GM23248 (cell line): ENCODE measurements around the gene MYO1A. TPM values are rescaled to one million over a fixed set of nuclear protein-coding genes. Genes with fewer than 3 reads are reported as not detected.
"Not testable (repeated sequence)": the region's sequence is repeated elsewhere in the genome, so short reads cannot be mapped to it uniquely, and the experiment has no call there.

Experiments
- DNase-seq: peaks from one replicate; pipeline ENCODE4 v3.0.0-alpha.2; 2015
- H2AFZ ChIP-seq: fragments of 200-600 bp; sonication (generic); 2 replicates; pipeline ENCODE4 v1.6.1; 2016; ENCODE audit warnings: antibody characterized with exemption
- H3F3A ChIP-seq: fragments of 200-600 bp; sonication (generic); 2 replicates; pipeline ENCODE4 v1.6.1; 2016; ENCODE audit warnings: mild to moderate bottlenecking, antibody characterized with exemption, mixed run types; ENCODE audit not compliant: insufficient read depth
- H3K27ac ChIP-seq: fragments of 200-600 bp; sonication (generic); 2 replicates; pipeline ENCODE4 v1.5.1; 2016; ENCODE audit warnings: mild to moderate bottlenecking
- H3K27me3 ChIP-seq: fragments of 200-600 bp; sonication (generic); replicated peaks from 2 replicates; pipeline ENCODE4 v1.6.1; 2016; ENCODE audit warnings: mild to moderate bottlenecking; ENCODE audit not compliant: insufficient read depth
- H3K36me3 ChIP-seq: fragments of 200-600 bp; sonication (generic); 2 replicates; pipeline ENCODE4 v1.6.1; 2016; ENCODE audit warnings: low read depth, mild to moderate bottlenecking
- H3K4me1 ChIP-seq: fragments of 200-600 bp; sonication (generic); 2 replicates; pipeline ENCODE4 v1.6.1; 2016; ENCODE audit warnings: mild to moderate bottlenecking; ENCODE audit not compliant: insufficient read depth
- H3K4me2 ChIP-seq: fragments of 200-600 bp; sonication (generic); one replicate; pipeline ENCODE4 v1.6.1; 2016; ENCODE audit warnings: mild to moderate bottlenecking; ENCODE audit not compliant: unreplicated experiment
- H3K4me3 ChIP-seq: fragments of 200-600 bp; sonication (generic); 2 replicates; pipeline ENCODE4 v1.5.1; 2016; ENCODE audit warnings: mild to moderate bottlenecking
- H3K79me2 ChIP-seq: fragments of 200-600 bp; sonication (generic); 2 replicates; pipeline ENCODE4 v1.6.1; 2016; ENCODE audit warnings: mild to moderate bottlenecking; ENCODE audit not compliant: insufficient read depth
- H3K9ac ChIP-seq: fragments of 200-600 bp; sonication (generic); 2 replicates; pipeline ENCODE4 v1.6.1; 2016; ENCODE audit warnings: mild to moderate bottlenecking
- H3K9me2 ChIP-seq: fragments of 200-600 bp; sonication (generic); 2 replicates; pipeline ENCODE4 v1.6.1; 2016; ENCODE audit warnings: mixed run types, mild to moderate bottlenecking, moderate library complexity; ENCODE audit not compliant: insufficient read depth
- H3K9me3 ChIP-seq: fragments of 200-600 bp; sonication (generic); one replicate; pipeline ENCODE4 v1.6.1; 2017; ENCODE audit warnings: low read depth
- H4K20me1 ChIP-seq: fragments of 200-600 bp; sonication (generic); 2 replicates; pipeline ENCODE4 v1.6.0; 2016; ENCODE audit not compliant: insufficient read depth
- EZH2 ChIP-seq: fragments of 200-600 bp; sonication (generic); IDR thresholded peaks from 2 replicates; pipeline ENCODE4 v1.6.1; 2018; ENCODE audit warnings: antibody characterized with exemption, mild to moderate bottlenecking; ENCODE audit not compliant: insufficient read depth, poor library complexity, severe bottlenecking
- EZH2phosphoT487 ChIP-seq: fragments of 200-600 bp; sonication (generic); IDR thresholded peaks from 2 replicates; pipeline ENCODE4 v1.6.1; 2018; ENCODE audit warnings: antibody characterized with exemption, moderate library complexity, mild to moderate bottlenecking, low read depth; ENCODE audit not compliant: insufficient read depth
- WGBS, 2 experiments: methylation state at CpG; one replicate each; pipeline ENCODE4 v1.1.6; 2015 to 2017; ENCODE audit warnings: low lambda C conversion rate in 2 of 2, low coverage in 1 of 2; ENCODE audit errors: missing lambda C conversion rate in 2 of 2; 5-methylcytosine and 5-hydroxymethylcytosine counted together
- in situ Hi-C: fragments of 300-500 bp; cut with MboI; formaldehyde crosslinking; loops from 2 replicates; pipeline ENCODE4 v1.15.0; 2020
- polyA plus RNA-seq: library from polyadenylated mRNA; unstranded; fragments of >200 nt; fragmentation: Nextera tagmentation; extraction: Ambion mirVana; gene quantifications from 2 replicates; pipeline ENCODE4 v1.2.1, GENCODE V29; 2016
- total RNA-seq: library from RNA; depleted of rRNA; stranded (reverse); fragments of >200 nt; shearing (Covaris generic); gene quantifications from 2 replicates; pipeline ENCODE4 v1.2.3, GENCODE V29; 2014

Gene MYO1A
- total and polyA plus RNA-seq, 2 experiments from 2014 or later = not detected

DNA sequence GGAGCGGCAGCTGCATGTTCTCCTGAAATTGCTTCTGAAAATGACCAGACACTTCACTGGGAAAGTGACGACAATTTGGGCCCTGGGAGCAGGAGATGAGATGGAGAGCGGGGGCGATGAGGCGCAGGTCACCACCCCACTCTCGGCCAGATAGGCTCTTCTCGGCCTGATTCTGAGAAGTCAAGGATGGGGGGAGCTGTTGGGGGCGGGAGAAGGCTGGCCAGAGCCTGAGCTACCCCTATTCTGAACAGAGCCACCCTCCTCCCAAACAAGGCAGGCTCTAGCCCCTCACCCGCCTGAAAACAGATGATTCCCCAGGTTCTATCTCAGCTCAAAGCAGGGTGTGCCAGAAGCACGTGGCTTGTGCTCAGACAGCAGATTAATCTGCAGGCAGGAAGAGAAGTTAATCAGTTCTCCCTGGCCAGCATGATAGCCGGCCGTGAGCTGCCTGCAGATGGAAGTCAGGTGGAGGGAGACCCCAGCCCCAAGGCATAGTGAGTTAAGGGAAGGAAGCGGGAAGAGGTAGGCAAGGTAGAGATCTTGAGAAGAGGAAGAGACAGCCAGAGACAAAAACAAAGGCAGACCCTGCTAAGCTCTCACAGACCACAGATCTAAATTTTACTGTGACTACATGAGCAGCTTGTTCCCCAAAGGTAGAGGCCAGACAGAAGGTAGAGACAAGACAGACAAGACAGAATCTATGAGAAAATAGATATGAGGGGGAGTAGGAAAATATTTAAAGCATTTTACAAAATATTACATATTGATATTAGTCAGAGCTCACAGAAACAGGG, 22.7 kb downstream of the MYO1A start:
- TF ChIP-seq EZH2phosphoT487 (no peak), EZH2 (no peak)
- peaks cover 54% of the 10 kb centered on the region for H3K27me3 ChIP-seq
- H3F3A ChIP-seq = no peaks in the 10 kb centered on the region
- no peak overlapping the region for H3K4me3 ChIP-seq
- in situ Hi-C loops = no loop called here
- no peaks in the 10 kb centered on the region for H3K4me1 ChIP-seq
- H2AFZ ChIP-seq = no peak overlapping the region
- no peak overlapping the region for H3K4me2 ChIP-seq
- H3K79me2 ChIP-seq = no peaks in the 10 kb centered on the region
- no peaks in the 10 kb centered on the region for H3K9me2 ChIP-seq
- no peaks in the 10 kb centered on the region for H3K36me3 ChIP-seq
- no peaks in the 10 kb centered on the region for H3K9me3 ChIP-seq
- no peak for DNase-seq
- WGBS, 2 experiments = 51 to 52% methylated on average over 13 of the region's 13 CpGs
- no peak overlapping the region for H3K9ac ChIP-seq
- no peaks in the 10 kb centered on the region for H4K20me1 ChIP-seq
- H3K27ac ChIP-seq = no peak overlapping the region

- Histone ChIP-seq H3K36me3 (no peaks in the 10 kb centered on the region), H3F3A (no peaks in the 10 kb centered on the region), H3K4me3 (no peak overlapping the region), H3K27me3 (peaks cover 36% of the 10 kb centered on the region), H3K27ac (no peak overlapping the region), H4K20me1 (no peaks in the 10 kb centered on the region), H3K4me2 (no peak overlapping the region), H3K4me1 (no peaks in the 10 kb centered on the region), H3K9me3 (no peaks in the 10 kb centered on the region), H3K9ac (no peak overlapping the region), H3K79me2 (no peaks in the 10 kb centered on the region), H3K9me2 (no peaks in the 10 kb centered on the region), H2AFZ (no peak overlapping the region)
- DNase-seq = no peak
- in situ Hi-C loops = no loop called here
- TF ChIP-seq EZH2phosphoT487 = no peak
- no peak for TF ChIP-seq EZH2
- WGBS, 2 experiments = 43 to 46% methylated on average over 2 of the region's 2 CpGs
These were observed 24.7 kb downstream of the MYO1A start for GRCh38 chr12:57025196-57025595.

- H3K36me3 ChIP-seq, H3K4me1 ChIP-seq, DNase-seq, H3K9me3 ChIP-seq, H3K9ac ChIP-seq, H2AFZ ChIP-seq, H4K20me1 ChIP-seq, H3F3A ChIP-seq, in situ Hi-C loops, H3K27ac ChIP-seq, H3K79me2 ChIP-seq, H3K4me2 ChIP-seq, H3K9me2 ChIP-seq, H3K4me3 ChIP-seq: not testable (repeated sequence)
- H3K27me3 ChIP-seq = peaks cover 18% of the 10 kb centered on the region
- WGBS, 2 experiments = 84 to 89% methylated on average over 5 of the region's 5 CpGs
These were observed 27.6 kb downstream of the MYO1A start for GRCh38 chr12:57022324-57022723.

- no peaks in the 10 kb centered on the region for H4K20me1 ChIP-seq
- no peaks in the 10 kb centered on the region for H3K4me1 ChIP-seq
- no peak for TF ChIP-seq EZH2
- no peak for TF ChIP-seq EZH2phosphoT487
- no peak for DNase-seq
- in situ Hi-C loops = no loop called here
- H3K4me3 ChIP-seq = no peak overlapping the region
- H3K27me3 ChIP-seq = peaks cover 20% of the 10 kb centered on the region
- H3K4me2 ChIP-seq = no peak overlapping the region
- H2AFZ ChIP-seq = no peak overlapping the region
- H3K9ac ChIP-seq = no peak overlapping the region
- H3K27ac ChIP-seq = no peak overlapping the region
- no peaks in the 10 kb centered on the region for H3K36me3 ChIP-seq
- H3K79me2 ChIP-seq = no peaks in the 10 kb centered on the region
- H3K9me2 ChIP-seq = no peaks in the 10 kb centered on the region
- WGBS, 2 experiments = 78 to 82% methylated on average over 9 of the region's 9 CpGs
- H3K9me3 ChIP-seq = no peaks in the 10 kb centered on the region
- H3F3A ChIP-seq = no peaks in the 10 kb centered on the region
These were observed 29.8 kb downstream of the MYO1A start for GRCh38 chr12:57019983-57020719.
